Breast epithelium (tissue), 3 donors: ENCODE measurements around the gene KRT76.

ENCODE experiments used
- CTCF ChIP-seq, 3 donors: fragments of 450-650 bp; IDR thresholded peaks; one replicate each; pipeline ENCODE4 v1.5.1; 2016 to 2017; ENCODE audit warnings: antibody characterized with exemption in 3 of 3, mild to moderate bottlenecking in 3 of 3, moderate library complexity in 3 of 3
- POLR2A ChIP-seq: fragments of 450-650 bp; IDR thresholded peaks from one replicate; pipeline ENCODE4 v1.6.1; 2016; ENCODE audit warnings: antibody characterized with exemption, mild to moderate bottlenecking, moderate library complexity

GRCh38 chr12:52752516-52752915, 24.6 kb downstream of the KRT76 start:
- TF ChIP-seq POLR2A, result no peak
- no peak for TF ChIP-seq CTCF (IDR thresholded peaks at IDR 0.05)
